Sciatic nerve (tissue), 2 donors: ENCODE data around the gene LIG1. TPM values are rescaled to one million over a fixed set of nuclear protein-coding genes. Genes with fewer than 3 reads are reported as not detected.
"Not testable (repeated sequence)": the region's sequence is repeated elsewhere in the genome, so short reads cannot be mapped to it uniquely, and the experiment has no call there.

Experiments used
- ATAC-seq: fragments of 200-7000 bp; cut with Tn5 transposase; one replicate; pipeline ENCODE4 v1.9.1; 2020; ENCODE audit warnings: mild to moderate bottlenecking, moderate library complexity
- DNase-seq: peaks from one replicate; pipeline ENCODE4 v3.0.0-alpha.2; 2020; ENCODE audit warnings: low spot score
- intact Hi-C: fragments of 100-400 bp; cut with DNase I; formaldehyde crosslinking; loops from one replicate; pipeline ENCODE4 v1.14.2; 2022
- total RNA-seq: library from RNA; stranded (reverse); fragmentation: NEBNext Ultra II Directional; extraction: Animal tissue kit (Norgen Biotek cat#: 25700); gene quantifications from one replicate; pipeline ENCODE4 v1.2.1, GENCODE V29; 2021
- donor health status: DM: no; HTN: no; CAD: no.
- donor health status: DM: no; HTN: no; CAD: no.

The LIG1 gene
- total RNA-seq, 1 donor from 2014 or later: 16.9 TPM

- ATAC-seq (no peak), DNase-seq (no peak)
- intact Hi-C loops: no loop called here
Measured at GRCh38 chr19:48094129-48094854, 75.9 kb downstream of the LIG1 start.

GRCh38 chr19:48091111-48091718 lies 78.9 kb downstream of the LIG1 start:
- intact Hi-C loops, ATAC-seq, DNase-seq: not testable (repeated sequence)

- ATAC-seq: no peak
- intact Hi-C loops: no loop called here
- DNase-seq: no peak
Measured at GRCh38 chr19:48090281-48090802, 79.8 kb downstream of the LIG1 start.

DNA sequence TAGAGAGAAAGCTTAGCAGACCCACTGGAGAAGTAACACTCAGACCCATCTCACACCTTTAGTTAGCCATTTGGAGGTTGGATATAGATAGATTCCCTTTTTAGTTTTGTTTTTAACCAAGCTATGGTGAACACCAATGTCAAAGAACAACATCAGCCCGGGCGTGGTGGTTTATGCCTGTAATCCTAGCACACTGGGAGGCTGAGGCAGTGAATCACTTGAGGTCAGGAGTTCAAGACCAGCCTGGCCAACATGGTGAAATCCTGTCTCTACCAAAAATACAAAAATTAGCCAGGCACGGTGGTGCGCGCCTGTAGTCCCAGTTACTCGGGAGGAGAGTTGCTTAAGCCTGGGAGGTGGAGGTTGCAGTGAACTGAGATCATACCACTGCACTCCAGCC lies 81.2 kb downstream of the LIG1 start:
- intact Hi-C loops, DNase-seq, ATAC-seq: not testable (repeated sequence)

DNA sequence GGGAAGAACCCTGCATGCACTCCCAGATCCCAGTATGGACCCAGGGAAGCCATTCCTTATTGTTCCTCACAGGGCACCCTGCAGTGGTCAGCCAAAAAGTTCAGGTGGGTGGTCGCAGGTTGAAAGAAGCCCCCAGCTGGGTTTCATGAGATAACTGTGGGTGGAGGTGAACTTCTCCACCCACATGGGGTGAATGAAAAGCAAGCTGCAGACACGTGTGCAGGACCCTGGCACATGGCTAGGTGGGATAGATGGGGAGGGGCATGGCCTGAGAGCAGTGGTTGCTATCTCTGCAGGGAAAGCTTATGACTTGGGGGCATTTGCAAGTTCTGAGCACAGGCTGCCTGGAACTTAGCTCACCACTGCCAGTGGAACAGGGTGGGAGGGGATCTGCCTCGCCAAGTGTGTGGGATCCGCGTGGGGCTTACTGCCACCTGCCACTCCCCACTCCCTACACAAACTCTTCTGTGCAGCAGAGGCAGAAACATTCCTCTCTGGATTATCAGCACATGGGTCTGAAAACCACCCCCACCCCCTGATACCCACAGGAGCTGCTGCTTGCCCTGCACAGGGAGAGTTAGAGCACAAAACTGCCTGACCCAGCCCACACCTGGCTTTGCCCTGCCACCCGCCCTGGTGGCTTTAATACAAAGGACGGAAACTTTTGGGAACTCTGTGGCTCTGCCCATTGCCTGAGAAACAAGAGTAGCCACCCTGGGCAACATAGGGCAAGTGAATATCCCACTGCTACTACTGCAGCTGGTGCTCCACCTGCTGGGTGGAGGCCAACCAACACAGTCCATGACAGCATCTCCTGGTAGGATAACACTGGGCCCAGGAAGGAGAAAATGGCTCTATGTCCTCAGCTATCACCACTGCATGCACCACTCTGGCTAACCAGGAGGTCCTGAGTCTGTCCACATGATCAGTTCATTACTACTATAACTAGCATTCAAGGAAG lies 84.0 kb downstream of the LIG1 start:
- no peak for DNase-seq
- no peak for ATAC-seq
- intact Hi-C loops: no loop called here

DNA sequence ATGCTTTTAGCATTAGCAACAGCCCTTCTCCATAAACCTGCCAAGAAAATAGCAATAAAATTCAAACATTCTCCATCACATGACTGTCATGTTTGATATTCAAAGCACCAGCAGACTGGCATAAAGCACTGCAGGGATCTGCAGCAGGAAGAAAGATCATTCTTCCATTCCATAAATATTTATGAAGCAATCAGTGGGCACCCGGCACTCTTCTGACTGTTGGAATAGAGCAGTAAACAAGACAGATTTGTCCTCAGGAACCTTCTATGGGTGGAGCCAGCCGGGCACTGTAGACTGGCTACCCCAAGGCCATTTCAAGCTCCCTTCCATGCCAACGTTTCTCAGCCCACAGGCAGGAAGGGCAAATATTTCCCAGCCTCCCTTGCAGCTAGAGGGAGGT lies 85.1 kb downstream of the LIG1 start:
- ATAC-seq: no peak
- DNase-seq: no peak
- intact Hi-C loops: no loop called here

- DNase-seq (no peak), ATAC-seq (no peak)
- intact Hi-C loops: no loop called here
Measured at GRCh38 chr19:48081106-48081505, 89.0 kb downstream of the LIG1 start.

- DNase-seq, ATAC-seq, intact Hi-C loops: not testable (repeated sequence)
Measured at GRCh38 chr19:48070177-48070769, 99.9 kb downstream of the LIG1 start.

DNA sequence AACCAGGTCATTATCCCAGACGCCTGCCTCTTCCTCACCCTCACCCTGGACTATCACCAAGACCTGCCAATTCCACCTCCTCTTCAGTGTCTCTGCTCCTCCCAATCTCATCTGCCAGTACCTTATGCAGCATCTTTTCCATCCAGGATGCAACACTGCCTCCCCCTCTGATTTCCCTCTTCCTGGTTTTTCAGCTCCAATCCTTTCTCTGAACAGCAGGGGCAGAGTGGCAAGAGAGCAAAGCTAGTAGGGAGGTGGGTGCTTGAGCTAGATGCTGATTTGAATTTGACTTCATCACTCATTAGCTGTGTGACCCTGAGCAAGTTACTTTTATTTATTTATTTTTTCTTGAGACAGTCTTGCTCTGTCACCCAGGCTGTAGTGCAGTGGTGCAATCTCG lies 100.7 kb downstream of the LIG1 start:
- intact Hi-C loops: no loop called here
- no peak for ATAC-seq
- DNase-seq: no peak

Other genes starting within 250 kb of the LIG1 start
- not detected for gene BSPH1, start 178.2 kb downstream of the LIG1 start, total RNA-seq
- not detected for gene ELSPBP1, start 175.7 kb downstream of the LIG1 start, total RNA-seq
- not detected for gene CABP5, start 126.3 kb downstream of the LIG1 start, total RNA-seq
- gene PLA2G4C, start 59.5 kb downstream of the LIG1 start, total RNA-seq: 32.7 TPM
- 10.7 TPM for gene ZSWIM9, start 336 bp upstream of the LIG1 start, total RNA-seq
- gene CARD8, start 85.6 kb upstream of the LIG1 start, total RNA-seq: 82.8 TPM
- 1.1 TPM for gene ZNF114, start 99.7 kb upstream of the LIG1 start, total RNA-seq
- gene EMP3, start 155.2 kb upstream of the LIG1 start, total RNA-seq: 119 TPM
- gene TMEM143, start 193.6 kb upstream of the LIG1 start, total RNA-seq: 11.2 TPM
- not detected for gene SYNGR4, start 194.0 kb upstream of the LIG1 start, total RNA-seq
- 104 TPM for gene KDELR1, start 221.2 kb upstream of the LIG1 start, total RNA-seq
- gene GRIN2D, start 223.3 kb upstream of the LIG1 start, total RNA-seq: 1.1 TPM